ENCODE measurements around the gene PPARD. TPM values are rescaled to one million over a fixed set of nuclear protein-coding genes. Genes with fewer than 3 reads are reported as not detected.

PPARD gene
- total and polyA plus RNA-seq, 11 donors, result 10.0 to 23.8 (median 13.8) TPM

DNA sequence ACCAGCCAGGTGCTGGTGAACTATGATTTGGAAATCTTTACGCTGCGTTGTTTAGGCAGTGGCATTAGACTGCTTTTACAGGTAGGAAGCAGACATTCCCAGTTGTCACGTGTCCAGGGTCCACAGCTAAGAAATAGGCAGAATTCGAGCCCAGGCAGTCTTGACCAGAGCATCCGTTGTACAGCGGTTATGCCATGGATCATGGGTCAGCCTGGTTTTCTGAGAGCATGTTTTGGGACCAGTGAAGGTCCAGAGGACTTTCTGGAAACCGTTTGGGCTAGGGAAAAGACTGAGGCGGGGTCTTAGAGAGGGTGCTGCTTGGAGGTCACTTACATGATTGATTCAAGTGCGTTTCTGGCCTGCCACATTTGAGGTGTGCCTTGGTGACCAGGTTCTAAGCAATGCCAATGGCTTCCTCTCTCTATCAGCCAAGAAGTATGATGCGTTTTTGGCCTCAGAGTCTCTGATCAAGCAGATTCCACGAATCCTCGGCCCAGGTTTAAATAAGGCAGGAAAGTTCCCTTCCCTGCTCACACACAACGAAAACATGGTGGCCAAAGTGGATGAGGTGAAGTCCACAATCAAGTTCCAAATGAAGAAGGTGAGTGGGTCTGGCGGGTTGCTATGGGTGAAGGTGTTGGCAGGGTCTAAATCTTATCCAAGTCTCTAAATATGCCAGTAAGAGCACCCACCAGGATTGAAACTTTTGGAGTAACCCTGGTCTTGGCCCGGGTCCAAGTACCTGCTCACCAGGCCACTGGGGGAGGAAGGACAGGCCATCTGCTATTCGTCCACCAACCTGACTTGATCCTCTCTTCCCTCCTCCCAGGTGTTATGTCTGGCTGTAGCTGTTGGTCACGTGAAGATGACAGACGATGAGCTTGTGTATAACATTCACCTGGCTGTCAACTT lies 127.6 kb downstream of the PPARD start:
- Histone ChIP-seq H3K27me3 (no peaks in the 10 kb centered on the region), H3K4me1 (peaks cover 3 to 40% (median 23%) of the 10 kb centered on the region in 12 donors), H3K4me3 (peak overlapping the region; percentile 61 to 98 (median 72)), H3K36me3 (peaks cover 0 to 60% (median 50%) of the 10 kb centered on the region in 9 donors), H3K9me3 (no peaks in the 10 kb centered on the region), H3K27ac (peak overlapping the region in 6 of 12 donors; percentile 86 to 94 (median 92))
- no peak for TF ChIP-seq POLR2A (IDR thresholded peaks at IDR 0.05)
- TF ChIP-seq, protein P1, sequence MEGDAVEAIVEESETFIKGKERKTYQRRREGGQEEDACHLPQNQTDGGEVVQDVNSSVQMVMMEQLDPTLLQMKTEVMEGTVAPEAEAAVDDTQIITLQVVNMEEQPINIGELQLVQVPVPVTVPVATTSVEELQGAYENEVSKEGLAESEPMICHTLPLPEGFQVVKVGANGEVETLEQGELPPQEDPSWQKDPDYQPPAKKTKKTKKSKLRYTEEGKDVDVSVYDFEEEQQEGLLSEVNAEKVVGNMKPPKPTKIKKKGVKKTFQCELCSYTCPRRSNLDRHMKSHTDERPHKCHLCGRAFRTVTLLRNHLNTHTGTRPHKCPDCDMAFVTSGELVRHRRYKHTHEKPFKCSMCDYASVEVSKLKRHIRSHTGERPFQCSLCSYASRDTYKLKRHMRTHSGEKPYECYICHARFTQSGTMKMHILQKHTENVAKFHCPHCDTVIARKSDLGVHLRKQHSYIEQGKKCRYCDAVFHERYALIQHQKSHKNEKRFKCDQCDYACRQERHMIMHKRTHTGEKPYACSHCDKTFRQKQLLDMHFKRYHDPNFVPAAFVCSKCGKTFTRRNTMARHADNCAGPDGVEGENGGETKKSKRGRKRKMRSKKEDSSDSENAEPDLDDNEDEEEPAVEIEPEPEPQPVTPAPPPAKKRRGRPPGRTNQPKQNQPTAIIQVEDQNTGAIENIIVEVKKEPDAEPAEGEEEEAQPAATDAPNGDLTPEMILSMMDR (IDR thresholded peaks at IDR 0.05), result no peak
- no peak for DNase-seq
- WGBS, 4 donors, result 51 to 57% (median 54%) methylated on average over 17 to 18 of the region's 18 CpGs
- intact Hi-C loops (cut with DNase I), result loop anchor here in 6 of 10 donors (2.0 to 5.0 kb wide), 2 partner anchors 27 to 128 kb away; partner anchors contain the start of genes PPARD (in 5 of the 6) and TEAD3 (in 1 of the 6)
- no peak for ATAC-seq

DNA sequence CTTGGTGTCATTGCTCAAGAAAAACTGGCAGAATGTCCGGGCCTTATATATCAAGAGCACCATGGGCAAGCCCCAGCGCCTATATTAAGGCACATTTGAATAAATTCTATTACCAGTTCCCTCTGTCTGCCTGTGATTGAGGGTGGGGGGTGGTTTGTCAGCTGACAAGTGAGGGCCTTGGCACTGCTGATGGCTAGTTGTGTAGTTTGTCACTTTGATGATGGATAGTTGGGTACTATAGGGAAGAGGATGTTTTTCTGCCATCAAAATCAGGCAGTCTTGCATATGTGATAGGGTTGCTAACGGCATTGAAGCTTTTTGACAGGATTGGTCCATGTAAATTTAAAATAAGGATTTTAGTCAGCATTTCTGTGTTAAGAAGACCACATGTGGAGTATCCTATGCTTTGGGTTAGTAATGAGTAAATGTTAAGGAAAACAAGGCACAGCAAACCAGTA lies 128.3 kb downstream of the PPARD start:
- Histone ChIP-seq H3K9me3 (no peaks in the 10 kb centered on the region), H3K27me3 (no peaks in the 10 kb centered on the region), H3K36me3 (peaks cover 0 to 65% (median 57%) of the 10 kb centered on the region in 9 donors), H3K4me3 (peak overlapping the region in 2 of 12 donors; percentile 12 to 61), H3K27ac (peak overlapping the region in 1 of 12 donors; percentile 89), H3K4me1 (peaks cover 3 to 40% (median 23%) of the 10 kb centered on the region in 12 donors)
- ATAC-seq (no peak), DNase-seq (no peak)
- intact Hi-C loops (cut with DNase I), result no loop called here
- no peak for TF ChIP-seq POLR2A (IDR thresholded peaks at IDR 0.05)
- TF ChIP-seq, protein P1 (IDR thresholded peaks at IDR 0.05), result no peak
- WGBS, 4 donors, result 69 to 74% (median 74%) methylated on average over 3 of the region's 3 CpGs

DNA sequence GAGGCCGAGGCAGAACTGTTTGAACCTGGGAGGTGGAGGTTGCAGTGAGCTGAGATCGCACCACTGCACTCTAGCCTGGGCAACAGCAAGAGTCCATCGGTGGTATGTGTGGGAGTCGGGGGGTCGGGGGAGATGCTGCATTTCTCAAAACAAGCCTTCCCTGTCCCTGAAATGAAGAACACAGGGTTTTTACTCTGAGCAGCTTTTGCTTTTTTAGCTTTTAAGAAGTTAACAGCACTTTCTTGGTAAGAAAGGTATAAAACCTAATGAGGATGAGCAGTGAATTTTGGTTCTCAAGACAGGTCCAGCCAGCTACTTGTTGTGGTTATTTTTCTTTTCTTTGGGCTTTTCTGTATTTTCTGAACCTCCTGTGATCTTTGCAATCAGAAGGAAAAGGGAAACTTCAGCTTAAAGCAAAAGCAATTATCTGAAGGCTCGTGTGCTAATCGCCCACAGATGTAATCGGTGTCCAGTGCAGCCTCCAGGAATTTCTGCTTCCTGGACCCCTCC lies 129.5 kb downstream of the PPARD start:
- H3K4me1 ChIP-seq, result peaks cover 3 to 40% (median 23%) of the 10 kb centered on the region in 12 donors
- no peak for DNase-seq
- TF ChIP-seq, protein P1 (IDR thresholded peaks at IDR 0.05), result no peak
- TF ChIP-seq POLR2A (IDR thresholded peaks at IDR 0.05), result no peak
- no peak for ATAC-seq
- H3K9me3 ChIP-seq, result no peaks in the 10 kb centered on the region
- H3K27ac ChIP-seq, result peak overlapping the region in 1 of 12 donors; percentile 89
- no peaks in the 10 kb centered on the region for H3K27me3 ChIP-seq
- intact Hi-C loops (cut with DNase I), result no loop called here
- no peak overlapping the region for H3K4me3 ChIP-seq
- 60 to 70% (median 66%) methylated on average over 8 of the region's 8 CpGs for WGBS, 4 donors
- H3K36me3 ChIP-seq, result peaks cover 0 to 68% (median 57%) of the 10 kb centered on the region in 9 donors
